Measurements from ENCODE around the gene TGM3. TPM values are rescaled to one million over a fixed set of nuclear protein-coding genes. Genes with fewer than 3 reads are reported as not detected.
"Not testable (repeated sequence)": the region's sequence is repeated elsewhere in the genome, so short reads cannot be mapped to it uniquely, and the experiment has no call there.

TGM3 gene
- total RNA-seq, 3 donors from 2014 or later: 0.26 TPM; not detected in 2

GRCh38 chr20:2264621-2265374, 31.0 kb upstream of the TGM3 start:
- H3K36me3 Mint-ChIP-seq (ENCODE audit: insufficient read depth); H3K4me1 Mint-ChIP-seq (ENCODE audit: low read depth); DNase-seq; ATAC-seq; H3K4me3 Mint-ChIP-seq; H3K9me3 Mint-ChIP-seq: not testable (repeated sequence)
- H3K27me3 Mint-ChIP-seq (ENCODE audit: low read depth): peaks cover 27% of the 10 kb centered on the region

DNA sequence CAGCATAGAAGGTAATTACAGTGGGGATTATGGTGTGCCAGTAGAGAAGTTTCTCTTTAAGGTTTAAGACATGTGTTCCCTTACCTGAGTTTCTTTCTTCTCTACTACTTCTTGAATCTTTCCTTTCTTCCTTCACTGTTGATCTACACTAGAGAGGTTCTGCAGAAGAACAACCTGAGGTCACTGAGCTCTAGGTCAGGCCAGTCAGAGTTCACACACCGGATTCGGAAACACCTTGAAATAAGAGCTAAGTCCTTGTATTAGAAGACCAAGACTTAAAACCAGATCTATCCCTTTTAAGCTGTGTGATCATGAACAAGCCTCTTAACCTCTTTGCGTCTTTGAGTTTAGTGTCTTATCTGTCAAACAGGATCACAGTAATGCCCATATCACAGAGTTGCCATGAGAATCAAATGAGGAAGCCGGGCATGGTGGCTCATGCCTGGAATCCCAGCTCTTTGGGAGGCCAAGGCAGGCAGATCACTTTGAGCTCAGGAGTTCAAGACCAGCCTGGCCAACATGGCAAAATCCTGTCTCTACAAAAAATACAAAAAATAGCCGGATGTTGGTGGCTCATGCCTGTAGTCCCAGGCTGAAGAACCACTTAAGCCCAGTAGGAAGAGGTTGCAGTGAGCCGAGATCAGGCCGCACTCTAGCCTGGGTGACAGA, 22.0 kb upstream of the TGM3 start:
- Mint-ChIP-seq H3K4me1 (ENCODE audit: low read depth) (no peaks in the 10 kb centered on the region), H3K4me3 (no peak overlapping the region), H3K9me3 (no peaks in the 10 kb centered on the region), H3K27me3 (ENCODE audit: low read depth) (peaks cover 5% of the 10 kb centered on the region), H3K36me3 (ENCODE audit: insufficient read depth) (no peaks in the 10 kb centered on the region)
- ATAC-seq (no peak), DNase-seq (no peak)

GRCh38 chr20:2276015-2276414, 19.8 kb upstream of the TGM3 start:
- H3K4me3 Mint-ChIP-seq: no peak overlapping the region
- no peak for ATAC-seq
- no peaks in the 10 kb centered on the region for H3K9me3 Mint-ChIP-seq
- peaks cover 10% of the 10 kb centered on the region for H3K27me3 Mint-ChIP-seq (ENCODE audit: low read depth)
- DNase-seq: no peak
- no peaks in the 10 kb centered on the region for H3K36me3 Mint-ChIP-seq (ENCODE audit: insufficient read depth)
- no peaks in the 10 kb centered on the region for H3K4me1 Mint-ChIP-seq (ENCODE audit: low read depth)

GRCh38 chr20:2279253-2279779, 16.5 kb upstream of the TGM3 start:
- ATAC-seq (no peak), DNase-seq (no peak)
- no peaks in the 10 kb centered on the region for H3K4me1 Mint-ChIP-seq (ENCODE audit: low read depth)
- no peaks in the 10 kb centered on the region for H3K9me3 Mint-ChIP-seq
- no peaks in the 10 kb centered on the region for H3K36me3 Mint-ChIP-seq (ENCODE audit: insufficient read depth)
- no peak overlapping the region for H3K4me3 Mint-ChIP-seq
- H3K27me3 Mint-ChIP-seq (ENCODE audit: low read depth): peaks cover 11% of the 10 kb centered on the region

DNA sequence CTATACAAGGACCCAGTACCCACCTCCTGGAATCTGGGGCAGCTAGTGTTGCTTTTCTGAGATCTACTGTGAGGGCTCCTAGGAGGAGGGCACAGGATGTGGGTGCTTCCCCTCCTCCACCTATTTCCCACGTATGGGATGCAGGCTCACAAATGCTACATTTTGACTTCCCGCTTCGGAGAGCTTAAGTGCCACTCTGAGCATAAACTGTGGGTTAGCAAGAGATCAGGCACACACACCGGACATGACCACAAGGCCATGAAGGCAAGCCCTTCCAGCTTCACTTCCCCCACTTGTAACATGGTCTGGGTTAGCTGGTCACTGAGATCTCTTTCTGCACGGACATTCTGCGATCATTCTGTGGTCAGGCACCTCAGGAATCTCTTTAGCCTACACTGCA, 15.7 kb upstream of the TGM3 start:
- Mint-ChIP-seq H3K36me3 (ENCODE audit: insufficient read depth) (no peaks in the 10 kb centered on the region), H3K4me3 (no peak overlapping the region), H3K4me1 (ENCODE audit: low read depth) (no peaks in the 10 kb centered on the region), H3K9me3 (no peaks in the 10 kb centered on the region), H3K27me3 (ENCODE audit: low read depth) (peaks cover 11% of the 10 kb centered on the region)
- no peak for DNase-seq
- ATAC-seq: no peak

GRCh38 chr20:2281563-2281962, 14.2 kb upstream of the TGM3 start:
- H3K9me3 Mint-ChIP-seq: no peaks in the 10 kb centered on the region
- H3K36me3 Mint-ChIP-seq (ENCODE audit: insufficient read depth): no peaks in the 10 kb centered on the region
- H3K4me3 Mint-ChIP-seq: no peak overlapping the region

GRCh38 chr20:2282181-2282580, 13.6 kb upstream of the TGM3 start:
- no peak for DNase-seq
- no peak for ATAC-seq
- Mint-ChIP-seq H3K36me3 (ENCODE audit: insufficient read depth) (no peaks in the 10 kb centered on the region), H3K4me1 (ENCODE audit: low read depth) (no peaks in the 10 kb centered on the region), H3K4me3 (no peak overlapping the region), H3K27me3 (ENCODE audit: low read depth) (peaks cover 11% of the 10 kb centered on the region), H3K9me3 (no peaks in the 10 kb centered on the region)

More at GRCh38 chr20:2281563-2281962, 14.2 kb upstream of the TGM3 start:
- ATAC-seq: no peak
- no peaks in the 10 kb centered on the region for H3K4me1 Mint-ChIP-seq (ENCODE audit: low read depth)
- DNase-seq: no peak
- peaks cover 11% of the 10 kb centered on the region for H3K27me3 Mint-ChIP-seq (ENCODE audit: low read depth)

DNA sequence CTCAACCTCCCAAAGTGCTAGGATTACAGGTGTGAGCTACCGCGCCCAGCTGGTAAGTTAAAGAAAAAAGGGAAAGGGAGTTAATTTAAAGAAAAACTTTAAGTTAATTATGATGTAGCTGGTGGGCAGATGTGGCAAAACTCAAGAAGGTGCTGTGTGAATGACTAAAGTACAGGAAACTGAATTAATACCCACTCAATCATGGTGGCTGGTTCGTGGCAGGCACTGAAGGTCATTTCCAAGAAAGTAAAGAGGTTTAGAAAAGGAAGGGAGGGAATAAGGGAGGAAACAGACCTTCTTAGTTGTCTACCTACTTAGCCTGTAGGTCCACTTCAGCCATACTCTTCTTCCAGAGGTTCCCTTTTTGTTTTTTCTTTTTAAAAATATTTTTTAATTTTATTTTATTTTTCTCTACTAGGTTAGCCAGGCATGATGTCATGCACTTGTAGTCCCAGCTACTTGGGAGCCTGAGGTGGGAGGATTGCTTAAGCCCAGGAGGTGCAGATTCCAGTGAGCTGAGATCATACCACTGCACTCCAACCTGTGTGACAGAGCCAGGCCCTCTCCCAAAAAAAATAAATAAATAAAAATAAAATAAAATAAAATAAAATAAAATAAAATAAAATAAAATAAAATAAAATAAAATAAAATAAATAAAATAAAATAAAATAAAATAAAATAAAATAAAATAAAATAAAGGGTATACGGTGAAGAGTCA, 11.9 kb upstream of the TGM3 start:
- no peaks in the 10 kb centered on the region for H3K36me3 Mint-ChIP-seq (ENCODE audit: insufficient read depth)
- H3K4me3 Mint-ChIP-seq: no peak overlapping the region
- peaks cover 2% of the 10 kb centered on the region for H3K4me1 Mint-ChIP-seq (ENCODE audit: low read depth)
- DNase-seq (no peak), ATAC-seq (no peak)
- peaks cover 10% of the 10 kb centered on the region for H3K27me3 Mint-ChIP-seq (ENCODE audit: low read depth)
- no peaks in the 10 kb centered on the region for H3K9me3 Mint-ChIP-seq

DNA sequence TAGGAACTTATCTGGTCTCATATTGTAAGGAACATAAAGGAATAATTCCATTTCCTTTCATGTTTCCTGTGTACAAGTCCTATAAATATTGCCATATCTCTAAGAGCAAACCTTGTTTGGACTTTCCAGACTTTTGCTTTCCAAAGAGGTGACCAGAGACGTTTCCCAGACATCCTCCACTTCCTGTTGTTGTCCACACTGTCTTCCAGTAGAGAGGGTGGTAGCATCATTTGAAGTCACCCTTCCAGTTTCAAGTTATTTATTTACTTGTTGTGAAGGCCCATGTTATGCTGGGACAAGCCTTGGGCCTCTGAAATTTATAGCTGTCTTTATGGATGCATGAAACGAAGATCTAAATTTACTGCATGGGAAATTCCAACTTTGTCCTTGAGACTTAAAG, 10.6 kb upstream of the TGM3 start:
- peaks cover 12% of the 10 kb centered on the region for H3K27me3 Mint-ChIP-seq (ENCODE audit: low read depth)
- no peaks in the 10 kb centered on the region for H3K36me3 Mint-ChIP-seq (ENCODE audit: insufficient read depth)
- no peak overlapping the region for H3K4me3 Mint-ChIP-seq
- no peaks in the 10 kb centered on the region for H3K9me3 Mint-ChIP-seq
- no peak for ATAC-seq
- H3K4me1 Mint-ChIP-seq (ENCODE audit: low read depth): peaks cover 2% of the 10 kb centered on the region
- no peak for DNase-seq

DNA sequence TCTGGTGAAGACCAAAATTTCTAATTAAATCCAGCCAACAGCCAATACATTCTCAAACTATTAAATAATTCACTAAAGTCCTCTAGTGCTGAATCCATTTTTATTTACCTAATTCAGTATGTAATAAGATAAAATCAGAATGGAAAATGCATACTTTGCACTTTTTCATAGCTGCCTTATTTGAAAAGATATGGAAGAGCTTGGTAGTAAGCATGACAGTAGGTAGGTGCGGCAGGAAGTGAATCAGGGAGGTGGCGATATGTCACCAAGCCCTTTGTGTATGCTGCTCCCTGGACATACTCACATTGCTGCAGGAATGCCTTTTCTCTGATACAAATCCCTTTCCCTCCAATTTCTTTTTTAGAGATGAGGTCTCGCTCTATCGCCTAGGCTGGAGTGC, 10.2 kb upstream of the TGM3 start:
- no peaks in the 10 kb centered on the region for H3K9me3 Mint-ChIP-seq
- no peak for ATAC-seq

GRCh38 chr20:2287504-2287903, 8.3 kb upstream of the TGM3 start:
- H3K27me3 Mint-ChIP-seq (ENCODE audit: low read depth): peaks cover 13% of the 10 kb centered on the region
- ATAC-seq (no peak), DNase-seq (no peak)
- H3K4me1 Mint-ChIP-seq (ENCODE audit: low read depth): peaks cover 2% of the 10 kb centered on the region
- H3K4me3 Mint-ChIP-seq: no peak overlapping the region
- H3K9me3 Mint-ChIP-seq: no peaks in the 10 kb centered on the region
- no peaks in the 10 kb centered on the region for H3K36me3 Mint-ChIP-seq (ENCODE audit: insufficient read depth)

More for the DNA sequence above, 10.2 kb upstream of the TGM3 start:
- H3K4me1 Mint-ChIP-seq (ENCODE audit: low read depth): peaks cover 2% of the 10 kb centered on the region
- DNase-seq: no peak
- no peak overlapping the region for H3K4me3 Mint-ChIP-seq
- H3K36me3 Mint-ChIP-seq (ENCODE audit: insufficient read depth): no peaks in the 10 kb centered on the region
- H3K27me3 Mint-ChIP-seq (ENCODE audit: low read depth): peaks cover 12% of the 10 kb centered on the region

DNA sequence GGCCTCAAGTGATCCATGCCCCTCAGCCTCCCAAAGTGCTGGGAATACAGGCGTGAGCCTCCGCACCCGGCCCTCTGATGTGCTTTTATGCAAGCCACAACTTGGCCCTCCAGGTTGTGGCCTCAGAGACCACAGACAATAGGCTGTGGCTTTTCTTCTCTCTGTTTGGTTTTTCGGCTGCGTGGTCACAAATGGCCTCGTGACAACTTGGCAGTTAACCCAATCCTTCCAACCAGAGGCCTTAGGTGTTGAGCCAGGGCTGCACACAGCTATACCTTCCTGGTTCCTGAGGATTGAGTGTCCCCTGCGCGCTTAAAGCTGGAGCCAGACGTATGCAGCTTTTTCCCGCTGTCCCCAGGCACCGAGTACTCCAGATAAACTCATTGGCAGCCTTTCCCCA, 6.3 kb upstream of the TGM3 start:
- H3K4me1 Mint-ChIP-seq (ENCODE audit: low read depth): peaks cover 2% of the 10 kb centered on the region
- DNase-seq (no peak), ATAC-seq (no peak)
- peaks cover 13% of the 10 kb centered on the region for H3K27me3 Mint-ChIP-seq (ENCODE audit: low read depth)
- no peak overlapping the region for H3K4me3 Mint-ChIP-seq
- H3K9me3 Mint-ChIP-seq: no peaks in the 10 kb centered on the region
- H3K36me3 Mint-ChIP-seq (ENCODE audit: insufficient read depth): no peaks in the 10 kb centered on the region

GRCh38 chr20:2290486-2290885, 5.3 kb upstream of the TGM3 start:
- no peak for DNase-seq
- Mint-ChIP-seq H3K4me1 (ENCODE audit: low read depth) (peaks cover 2% of the 10 kb centered on the region), H3K27me3 (ENCODE audit: low read depth) (peaks cover 13% of the 10 kb centered on the region), H3K9me3 (no peaks in the 10 kb centered on the region), H3K4me3 (no peak overlapping the region), H3K36me3 (ENCODE audit: insufficient read depth) (no peaks in the 10 kb centered on the region)
- ATAC-seq: no peak

DNA sequence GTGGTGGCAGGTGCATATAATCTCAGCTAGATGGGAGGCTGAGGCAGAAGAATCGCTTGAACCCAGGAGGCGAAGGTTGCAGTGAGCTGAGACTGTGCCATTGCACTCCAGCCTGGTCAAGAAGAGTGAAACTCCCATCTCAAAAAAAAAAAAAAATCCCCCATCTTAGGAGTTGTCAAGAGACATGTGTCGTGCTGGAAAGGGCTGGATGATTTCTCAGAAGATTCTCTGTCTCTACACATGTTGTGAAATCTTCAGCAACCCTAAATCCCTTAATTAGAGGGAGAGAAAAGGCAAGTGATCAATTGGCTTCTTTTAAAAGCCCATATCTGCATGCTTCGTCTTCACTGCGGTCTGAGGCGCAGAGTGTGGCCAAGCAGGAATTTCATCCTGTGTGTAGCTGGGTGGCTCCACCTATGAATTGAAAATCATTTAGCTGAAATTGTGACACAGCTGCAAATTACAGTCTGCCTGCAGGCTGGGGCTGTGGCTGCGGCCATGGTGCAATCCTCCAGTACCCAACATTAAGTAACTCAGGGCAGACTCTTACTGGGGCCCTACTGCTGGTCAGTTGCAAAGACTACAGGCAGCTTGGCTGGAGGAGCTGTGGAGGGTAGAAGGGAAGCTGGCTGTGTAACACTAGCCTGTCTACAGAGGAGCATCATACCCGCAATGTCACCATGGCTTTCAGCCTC, 3.2 kb upstream of the TGM3 start:
- DNase-seq (no peak), ATAC-seq (no peak)
- no peaks in the 10 kb centered on the region for H3K9me3 Mint-ChIP-seq
- peaks cover 13% of the 10 kb centered on the region for H3K27me3 Mint-ChIP-seq (ENCODE audit: low read depth)
- no peaks in the 10 kb centered on the region for H3K36me3 Mint-ChIP-seq (ENCODE audit: insufficient read depth)
- peaks cover 2% of the 10 kb centered on the region for H3K4me1 Mint-ChIP-seq (ENCODE audit: low read depth)
- no peak overlapping the region for H3K4me3 Mint-ChIP-seq
